Right cardiac atrium (tissue), 5 donors: ENCODE data around the gene ASPG. TPM values are rescaled to one million over a fixed set of nuclear protein-coding genes. Genes with fewer than 3 reads are reported as not detected.

ENCODE experiments used
- ATAC-seq, 2 donors: fragments of 200-7000 bp; cut with Tn5 transposase; one replicate each; pipeline versions ENCODE4 v1.8.0 to v1.9.1; 2020; ENCODE audit warnings: moderate library complexity in 2 of 2, mild to moderate bottlenecking in 1 of 2
- DNase-seq, 3 donors: peaks; one replicate each; pipeline ENCODE4 v3.0.0-alpha.2; 2020
- H3K27ac ChIP-seq: one replicate; pipeline ENCODE4 v1.5.1; 2013; ENCODE audit warnings: mild to moderate bottlenecking, low read length, control low read depth, moderate library complexity
- H3K27me3 ChIP-seq: one replicate; pipeline ENCODE4 v1.6.1; 2013; ENCODE audit not compliant: control insufficient read depth, insufficient read depth
- H3K4me1 ChIP-seq: one replicate; pipeline ENCODE4 v1.6.1; 2013; ENCODE audit warnings: low read length; ENCODE audit not compliant: control insufficient read depth, insufficient read depth
- H3K4me3 ChIP-seq: one replicate; pipeline ENCODE4 v1.5.1; 2013; ENCODE audit warnings: low read length, control low read depth
- H3K9me3 ChIP-seq: one replicate; pipeline ENCODE4 v1.6.1; 2013; ENCODE audit warnings: low read length; ENCODE audit not compliant: control insufficient read depth
- WGBS: extraction: QIAGEN DNeasy Blood & Tissue Kit; methylation state at CpG from one replicate; pipeline ENCODE4 v1.1.7; 2013; 5-methylcytosine and 5-hydroxymethylcytosine counted together
- intact Hi-C, 4 donors: fragments of 100-400 bp; cut with DNase I; formaldehyde crosslinking; loops; one replicate each; pipeline versions ENCODE4 v1.11.0 to v1.14.0; 2022 to 2023
- polyA plus RNA-seq: library from polyadenylated mRNA; stranded (reverse); fragments of 200-250 nt; gene quantifications from one replicate; pipeline ENCODE4 v1.2.3, GENCODE V29; 2013
- total RNA-seq, 4 donors: library from RNA; stranded (reverse); fragmentation: NEBNext Ultra II Directional; extraction: Animal tissue kit (Norgen Biotek cat#: 25700); gene quantifications; one replicate each; pipeline ENCODE4 v1.2.1, GENCODE V29; 2021
- donor health status: healthy with polysubstance abuse.
- donor health status: DM: no; HTN: yes; CAD: no.
- donor health status: DM: no; HTN: no; CAD: no.
- donor health status: DM: no; HTN: yes; CAD: no; lungs with severe emphysema.
- donor health status: DM: yes; HTN: yes; CAD: no.

ASPG gene
- total and polyA plus RNA-seq, 5 donors: 99.1 to 307 (median 174) TPM

GRCh38 chr14:104075530-104076151, 9.9 kb upstream of the ASPG start:
- intact Hi-C loops: loop anchor here in 3 of 4 donors (2.0 to 10.0 kb wide), 2 partner anchors 55 to 489 kb away; no protein-coding TSS in a partner anchor
- no peaks in the 10 kb centered on the region for H3K9me3 ChIP-seq
- 28% methylated on average over 6 of the region's 6 CpGs for WGBS
- no peak overlapping the region for H3K4me3 ChIP-seq
- no peak overlapping the region for H3K27ac ChIP-seq
- no peaks in the 10 kb centered on the region for H3K27me3 ChIP-seq
- DNase-seq (no peak), ATAC-seq (no peak)
- H3K4me1 ChIP-seq: no peaks in the 10 kb centered on the region

GRCh38 chr14:104076743-104077142, 8.8 kb upstream of the ASPG start:
- Histone ChIP-seq H3K4me1 (no peaks in the 10 kb centered on the region), H3K9me3 (no peaks in the 10 kb centered on the region), H3K4me3 (no peak overlapping the region), H3K27ac (no peak overlapping the region), H3K27me3 (no peaks in the 10 kb centered on the region)
- DNase-seq (no peak), ATAC-seq (no peak)
- WGBS: 59% methylated on average over 5 of the region's 5 CpGs
- intact Hi-C loops: loop anchor here in 3 of 4 donors (2.0 to 10.0 kb wide), 2 partner anchors 54 to 488 kb away; no protein-coding TSS in a partner anchor

- Histone ChIP-seq H3K4me3 (no peak overlapping the region), H3K27me3 (no peaks in the 10 kb centered on the region), H3K4me1 (no peaks in the 10 kb centered on the region), H3K9me3 (no peaks in the 10 kb centered on the region), H3K27ac (no peak overlapping the region)
- ATAC-seq (peak; percentile 86 to 89), DNase-seq (peak; percentile 84 to 92 (median 92))
- 0% methylated on average over 7 of the region's 7 CpGs for whole genome bisulfite sequencing
- intact Hi-C loops: loop anchor here in 2 of 4 donors (1.0 to 10.0 kb wide), 3 partner anchors 53 to 487 kb away; no protein-coding TSS in a partner anchor
Measured at GRCh38 chr14:104078031-104078455, 7.5 kb upstream of the ASPG start.

GRCh38 chr14:104080376-104081260, 4.9 kb upstream of the ASPG start:
- Histone ChIP-seq H3K4me1 (peaks cover 3% of the 10 kb centered on the region), H3K27ac (no peak overlapping the region), H3K9me3 (no peaks in the 10 kb centered on the region), H3K4me3 (no peak overlapping the region), H3K27me3 (no peaks in the 10 kb centered on the region)
- 91% methylated on average over 23 of the region's 23 CpGs for WGBS
- intact Hi-C loops: loop anchor here in 1 of 4 donors (10.0 kb wide), 2 partner anchors 484 to 554 kb away; no protein-coding TSS in a partner anchor
- peak in 1 of 3 donors; percentile 53 for DNase-seq
- no peak for ATAC-seq

- no peaks in the 10 kb centered on the region for H3K27me3 ChIP-seq
- no peak overlapping the region for H3K27ac ChIP-seq
- ATAC-seq (no peak), DNase-seq (no peak)
- H3K9me3 ChIP-seq: no peaks in the 10 kb centered on the region
- H3K4me1 ChIP-seq: peaks cover 3% of the 10 kb centered on the region
- WGBS: 88% methylated on average over 17 of the region's 17 CpGs
- no peak overlapping the region for H3K4me3 ChIP-seq
- intact Hi-C loops: loop anchor here in 1 of 4 donors (10.0 kb wide), 2 partner anchors 483 to 553 kb away; no protein-coding TSS in a partner anchor
Measured at GRCh38 chr14:104081261-104081835, 4.2 kb upstream of the ASPG start.

GRCh38 chr14:104081951-104082464, 3.5 kb upstream of the ASPG start:
- intact Hi-C loops: loop anchor here in 1 of 4 donors (10.0 kb wide), 2 partner anchors 483 to 553 kb away; no protein-coding TSS in a partner anchor
- Histone ChIP-seq H3K27me3 (no peaks in the 10 kb centered on the region), H3K4me1 (peaks cover 3% of the 10 kb centered on the region), H3K4me3 (no peak overlapping the region), H3K9me3 (no peaks in the 10 kb centered on the region), H3K27ac (no peak overlapping the region)
- ATAC-seq: no peak
- 81% methylated on average over 15 of the region's 15 CpGs for WGBS
- DNase-seq: peak in 2 of 3 donors; percentile 47 to 60

- peak overlapping the region; percentile 27 for H3K27ac ChIP-seq
- no peak overlapping the region for H3K4me3 ChIP-seq
- H3K4me1 ChIP-seq: peaks cover 3% of the 10 kb centered on the region
- DNase-seq (peak; percentile 34 to 78 (median 76)), ATAC-seq (peak; percentile 1 to 16)
- WGBS: 54% methylated on average over 12 of the region's 12 CpGs
- H3K9me3 ChIP-seq: no peaks in the 10 kb centered on the region
- no peaks in the 10 kb centered on the region for H3K27me3 ChIP-seq
- intact Hi-C loops: loop anchor here in 1 of 4 donors (10.0 kb wide), 2 partner anchors 482 to 552 kb away; no protein-coding TSS in a partner anchor
Measured at GRCh38 chr14:104082807-104083206, 2.7 kb upstream of the ASPG start.

GRCh38 chr14:104084251-104085002, 1.1 kb upstream of the ASPG start:
- no peak for ATAC-seq
- no peak overlapping the region for H3K4me3 ChIP-seq
- DNase-seq: peak in 1 of 3 donors; percentile 45
- H3K27ac ChIP-seq: peak overlapping the region; percentile 78
- intact Hi-C loops: loop anchor here in 1 of 4 donors (10.0 kb wide), 2 partner anchors 480 to 550 kb away; no protein-coding TSS in a partner anchor
- H3K9me3 ChIP-seq: no peaks in the 10 kb centered on the region
- 29% methylated on average over 16 of the region's 16 CpGs for WGBS
- peaks cover 5% of the 10 kb centered on the region for H3K4me1 ChIP-seq
- no peaks in the 10 kb centered on the region for H3K27me3 ChIP-seq

GRCh38 chr14:104085889-104086201, 345 bp downstream of the ASPG start:
- 20% methylated on average over 29 of the region's 29 CpGs for WGBS
- H3K27me3 ChIP-seq: no peaks in the 10 kb centered on the region
- ATAC-seq: no peak
- peak overlapping the region; percentile 58 for H3K27ac ChIP-seq
- intact Hi-C loops: loop anchor here in 1 of 4 donors (10.0 kb wide), 2 partner anchors 479 to 549 kb away; no protein-coding TSS in a partner anchor
- peaks cover 5% of the 10 kb centered on the region for H3K4me1 ChIP-seq
- H3K4me3 ChIP-seq: peak overlapping the region; percentile 36
- peak in 1 of 3 donors; percentile 64 for DNase-seq
- H3K9me3 ChIP-seq: no peaks in the 10 kb centered on the region

GRCh38 chr14:104086210-104086660, 735 bp downstream of the ASPG start:
- DNase-seq: peak; percentile 22 to 55 (median 52)
- Histone ChIP-seq H3K27me3 (no peaks in the 10 kb centered on the region), H3K4me1 (peaks cover 5% of the 10 kb centered on the region), H3K4me3 (peak overlapping the region; percentile 36), H3K27ac (peak overlapping the region; percentile 58), H3K9me3 (no peaks in the 10 kb centered on the region)
- intact Hi-C loops: loop anchor here in 1 of 4 donors (10.0 kb wide), 2 partner anchors 479 to 549 kb away; no protein-coding TSS in a partner anchor
- peak; percentile 0 to 3 for ATAC-seq
- WGBS: 50% methylated on average over 13 of the region's 13 CpGs
